Daoy (cell line): ENCODE measurements around the gene KCTD7. TPM values are rescaled to one million over a fixed set of nuclear protein-coding genes. Genes with fewer than 3 reads are reported as not detected.
"Not testable (repeated sequence)": the region's sequence is repeated elsewhere in the genome, so short reads cannot be mapped to it uniquely, and the experiment has no call there.

Experiments
- DNase-seq: peaks from one replicate; pipeline ENCODE4 v3.0.0-alpha.2; 2015; ENCODE audit warnings: low read depth
- total RNA-seq: library from RNA; depleted of rRNA; stranded (reverse); fragments of >200 nt; shearing (Covaris generic); gene quantifications from 2 replicates; pipeline ENCODE4 v1.2.3, GENCODE V29; 2014; rRNA removed

Gene KCTD7
- 9.0 and 10.7 TPM in 2 replicates for total RNA-seq

DNA sequence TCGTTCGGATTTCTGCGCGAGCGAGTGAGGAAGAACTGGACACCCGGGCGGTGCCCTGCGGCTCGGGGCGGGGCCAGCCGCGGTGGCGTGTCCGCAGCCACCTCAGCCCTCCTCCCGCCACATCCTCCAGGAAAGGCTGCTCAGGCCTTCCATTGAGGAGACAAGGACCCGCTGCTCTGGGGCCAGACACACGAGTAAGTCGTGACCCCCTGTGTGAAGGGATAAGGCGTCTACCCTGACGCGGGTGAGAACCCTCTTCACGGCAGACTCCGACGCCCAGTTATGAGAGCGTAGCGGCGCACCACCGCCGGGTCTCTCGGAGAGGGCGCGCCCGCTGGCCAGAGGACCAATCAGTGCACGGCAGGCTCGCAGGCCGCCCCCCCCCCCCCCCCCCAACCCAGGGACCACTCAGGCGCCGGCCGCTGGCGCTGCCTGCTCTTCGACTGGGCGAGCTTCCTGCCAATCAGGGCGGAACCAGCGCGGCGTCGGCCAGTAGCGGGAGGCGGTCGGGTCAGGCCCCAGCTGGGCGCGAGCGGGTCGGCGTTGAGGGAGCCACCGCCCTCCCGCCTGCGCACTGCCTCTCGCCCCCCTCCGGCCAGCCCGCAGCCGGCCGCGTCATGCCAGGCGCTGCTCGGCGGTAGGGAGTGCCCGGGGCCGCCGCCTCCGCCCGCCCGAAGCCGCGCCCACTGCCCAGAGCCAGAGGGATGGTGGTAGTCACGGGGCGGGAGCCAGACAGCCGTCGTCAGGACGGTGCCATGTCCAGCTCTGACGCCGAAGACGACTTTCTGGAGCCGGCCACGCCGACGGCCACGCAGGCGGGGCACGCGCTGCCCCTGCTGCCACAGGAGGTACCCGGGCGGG, at the start of gene KCTD7:
Gene KCTD7 (plus strand): TSS at position 521 of the 861 bp plus-strand sequence. CDS start 184 bp downstream, at position 705.
- DNase-seq: peak; percentile 100

DNA sequence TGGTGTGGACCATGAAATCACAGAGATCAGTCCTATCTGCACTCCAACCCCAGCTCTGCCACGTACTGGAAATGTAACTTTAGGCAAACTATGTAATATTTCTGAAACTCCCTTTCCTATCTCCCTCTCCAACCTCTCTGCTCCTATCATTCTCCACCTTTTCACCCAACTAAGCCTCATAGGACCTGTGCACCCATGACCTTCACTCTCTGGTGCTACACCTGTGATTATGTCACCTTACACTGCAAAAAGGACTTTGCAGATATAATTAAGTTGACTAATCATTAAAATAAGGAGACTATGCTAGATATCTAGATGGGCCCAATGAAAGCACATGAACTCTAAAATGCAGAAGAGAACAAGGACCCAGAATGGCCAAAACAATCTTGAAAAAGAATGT, 48.3 kb upstream of the KCTD7 start:
- DNase-seq: not testable (repeated sequence)

DNA sequence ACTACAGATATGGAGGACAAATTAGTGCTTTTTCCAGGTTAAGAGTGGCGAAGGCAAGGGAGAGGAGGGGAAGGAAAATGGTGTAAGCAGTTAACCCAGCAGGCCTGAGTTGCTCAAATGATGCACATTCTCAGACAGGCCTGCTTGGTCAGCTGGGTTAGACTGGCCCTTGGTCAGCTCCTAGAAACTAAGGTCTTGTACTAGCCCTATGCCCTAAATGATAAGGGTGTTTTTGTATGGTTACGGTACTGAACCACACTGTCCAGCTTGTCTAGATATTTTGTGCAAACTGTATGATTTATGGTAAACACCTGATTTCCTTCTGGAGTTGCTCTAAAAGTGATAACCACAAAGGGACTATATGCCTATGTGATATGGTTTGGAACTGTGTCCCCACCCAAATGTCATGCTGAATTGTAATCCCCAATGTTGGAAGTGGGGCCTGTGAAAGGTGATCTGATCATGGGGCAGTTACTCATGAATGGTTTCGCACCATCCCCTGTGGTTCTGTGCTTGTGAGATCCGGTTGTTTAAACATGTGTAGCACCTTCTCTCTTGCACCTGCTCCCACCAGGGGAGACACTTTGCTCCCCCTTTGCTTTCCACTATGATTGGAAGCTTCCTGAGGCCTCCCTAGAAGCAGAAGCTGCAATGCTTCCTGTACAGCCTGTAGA, 45.7 kb upstream of the KCTD7 start:
- not testable (repeated sequence) for DNase-seq

DNA sequence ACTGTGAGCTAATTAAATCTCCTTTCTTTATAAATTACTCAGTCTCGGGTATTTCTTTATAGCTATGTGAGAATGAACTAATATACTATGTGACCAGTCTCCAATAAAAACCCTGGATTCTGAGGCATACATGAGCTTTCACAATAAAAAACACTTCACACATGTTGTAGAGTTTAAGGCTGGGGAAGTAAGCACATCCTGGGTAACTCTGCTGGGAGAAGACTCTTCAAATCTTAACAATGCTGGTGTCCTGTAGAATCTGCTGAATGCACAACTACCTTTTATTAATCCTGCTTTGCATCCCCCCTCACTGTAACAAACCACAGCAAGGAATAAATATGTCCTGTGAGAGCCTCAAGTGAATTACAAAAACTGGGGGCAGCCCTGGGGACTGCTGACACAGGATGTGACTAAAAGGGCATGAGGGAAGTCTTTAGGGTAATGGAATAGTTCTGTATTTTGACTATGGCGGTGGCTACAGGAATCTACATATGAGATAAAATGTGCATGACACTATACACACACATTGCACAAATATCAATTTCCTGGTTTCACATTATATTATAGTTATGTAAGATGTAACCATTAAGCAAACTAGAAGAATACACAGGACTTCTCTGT, 45.1 kb upstream of the KCTD7 start:
- DNase-seq: no peak

DNA sequence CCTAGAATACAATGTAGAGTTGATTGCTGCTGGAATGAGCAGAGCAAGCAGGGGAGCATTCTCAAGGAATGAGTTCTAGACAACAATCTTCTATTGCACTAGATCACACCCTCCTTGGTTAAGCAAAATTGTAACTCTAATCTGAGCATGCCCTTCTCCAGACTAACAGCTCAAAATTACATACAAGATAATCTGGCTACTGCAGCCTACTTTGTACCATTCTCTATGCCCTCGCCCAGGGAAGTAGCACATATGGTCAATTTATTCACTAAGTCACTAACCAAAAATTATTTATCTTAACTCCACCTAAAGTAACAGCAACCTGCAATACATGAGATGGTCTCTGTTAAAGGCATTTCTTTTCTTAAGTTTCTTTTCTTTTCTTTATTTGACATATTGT, 42.5 kb upstream of the KCTD7 start:
- DNase-seq: no peak

DNA sequence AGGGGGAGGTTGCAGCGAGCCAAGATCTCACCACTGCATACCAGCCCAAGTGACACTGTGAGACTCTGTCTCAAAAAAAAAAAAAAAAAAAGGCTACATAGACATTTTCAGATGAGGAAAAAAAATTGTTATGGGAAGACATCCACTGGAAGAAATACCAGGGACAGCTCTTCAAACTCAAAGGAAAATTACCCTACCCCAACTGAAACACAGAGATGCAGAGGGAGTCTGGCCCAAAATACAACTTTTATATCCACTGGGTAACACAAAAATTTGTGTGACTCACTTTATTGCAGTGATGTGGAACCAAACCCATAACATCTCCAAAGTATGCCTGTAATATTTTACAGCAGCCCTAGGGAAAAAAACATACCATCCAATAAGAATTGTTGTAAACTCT, 40.5 kb upstream of the KCTD7 start:
- not testable (repeated sequence) for DNase-seq

DNA sequence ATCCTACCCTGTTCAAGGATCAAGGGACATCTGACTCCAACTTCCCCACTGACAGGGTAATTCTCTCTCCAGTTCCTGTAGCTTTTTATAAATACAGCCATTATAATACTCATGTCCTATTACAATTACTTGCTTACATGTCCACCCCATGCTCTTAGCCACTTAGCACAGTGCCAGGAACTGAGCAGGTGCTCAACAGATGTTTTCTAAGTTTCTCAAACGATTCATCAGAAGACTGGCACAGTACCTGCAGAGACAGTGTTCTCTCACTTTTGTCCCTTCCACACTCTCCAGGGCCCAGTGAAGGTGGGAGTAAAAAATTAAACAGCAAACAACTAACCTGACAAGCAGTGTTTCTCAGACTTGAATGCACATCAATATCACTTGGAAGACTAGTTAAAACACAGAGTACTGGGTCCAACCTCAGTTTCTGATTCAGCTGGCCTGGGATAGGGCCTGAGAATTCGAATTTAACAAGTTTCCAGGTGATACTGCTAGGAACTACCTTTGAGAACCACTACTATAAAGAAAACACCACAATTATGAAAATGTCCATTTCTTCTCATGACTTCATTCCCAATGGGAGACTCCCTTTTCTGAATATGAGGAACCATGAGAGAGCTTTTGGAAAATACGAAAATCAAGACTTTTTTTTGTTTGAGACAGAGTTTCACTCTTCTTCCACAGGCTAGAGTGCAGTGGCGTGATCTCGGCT, 39.7 kb upstream of the KCTD7 start:
- not testable (repeated sequence) for DNase-seq

DNA sequence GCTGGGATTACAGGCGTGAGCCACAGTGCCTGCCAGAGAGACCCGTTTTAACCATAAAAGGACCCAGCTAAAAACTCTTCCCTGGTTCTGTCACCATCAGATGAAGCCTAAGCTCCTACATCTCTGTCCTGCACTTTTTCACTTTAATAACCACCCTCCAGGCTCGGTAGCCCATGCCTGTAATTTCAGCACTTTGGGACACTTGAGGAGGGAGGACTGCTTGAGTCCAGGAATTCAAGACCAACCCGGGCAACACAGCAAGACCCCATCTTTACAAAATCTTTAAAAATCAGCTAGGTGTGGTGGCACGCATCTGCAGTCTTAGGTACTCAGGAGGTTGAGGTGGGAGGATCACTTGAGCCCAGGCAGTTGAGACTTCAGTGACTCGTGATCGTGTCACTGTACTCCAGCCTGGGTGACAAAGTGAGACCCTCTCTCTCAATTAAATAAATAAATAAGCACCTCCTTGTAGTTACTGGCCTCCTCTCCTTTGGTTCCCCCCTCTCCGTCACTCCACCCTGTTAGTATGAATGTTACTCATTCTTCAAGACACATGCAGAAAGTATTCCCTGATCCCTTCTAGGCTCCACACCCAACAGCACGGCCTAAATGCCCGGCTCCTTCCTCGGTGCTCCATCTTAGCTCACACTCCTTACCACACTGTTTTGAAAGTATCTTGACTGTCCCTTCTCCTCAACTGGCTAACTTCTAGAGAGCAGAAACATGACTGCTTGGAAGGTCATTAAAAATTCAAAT, 38.2 kb upstream of the KCTD7 start:
- peak; percentile 52 for DNase-seq

DNA sequence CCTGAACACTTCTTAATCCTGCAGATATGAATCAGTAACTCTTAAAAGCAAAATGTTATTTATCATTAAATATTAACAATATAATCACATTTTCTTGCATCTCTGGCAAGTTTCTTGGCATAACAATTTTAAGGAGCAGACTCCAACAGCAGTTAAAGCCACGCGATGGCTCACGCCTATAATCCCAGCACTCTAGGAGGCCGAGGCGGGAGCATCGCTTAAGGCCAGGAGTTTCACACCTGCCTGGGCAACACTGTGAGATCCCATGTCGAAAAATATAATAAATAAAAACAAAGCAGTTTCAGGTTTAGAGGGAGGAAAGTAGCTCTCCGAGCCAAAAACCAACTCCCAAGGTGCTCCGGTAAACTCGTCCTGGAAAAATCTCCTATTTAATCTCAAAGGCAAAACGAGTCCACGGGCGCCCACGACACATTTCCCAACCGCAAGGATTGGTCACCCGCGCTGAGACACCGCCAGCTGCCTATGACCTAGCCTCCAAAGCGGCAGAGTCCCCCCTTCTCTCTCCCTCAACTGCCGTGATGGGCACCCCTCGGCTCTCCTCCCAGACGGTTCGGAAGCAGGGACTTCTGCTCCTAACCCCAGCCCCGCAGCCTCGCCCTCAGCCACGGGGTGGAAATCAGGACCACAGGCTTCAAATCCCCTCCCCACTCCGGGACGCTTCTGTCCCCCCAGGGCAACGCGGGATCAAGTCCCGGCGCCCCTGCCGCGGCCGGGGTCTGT, 37.5 kb upstream of the KCTD7 start:
- peak; percentile 32 for DNase-seq

DNA sequence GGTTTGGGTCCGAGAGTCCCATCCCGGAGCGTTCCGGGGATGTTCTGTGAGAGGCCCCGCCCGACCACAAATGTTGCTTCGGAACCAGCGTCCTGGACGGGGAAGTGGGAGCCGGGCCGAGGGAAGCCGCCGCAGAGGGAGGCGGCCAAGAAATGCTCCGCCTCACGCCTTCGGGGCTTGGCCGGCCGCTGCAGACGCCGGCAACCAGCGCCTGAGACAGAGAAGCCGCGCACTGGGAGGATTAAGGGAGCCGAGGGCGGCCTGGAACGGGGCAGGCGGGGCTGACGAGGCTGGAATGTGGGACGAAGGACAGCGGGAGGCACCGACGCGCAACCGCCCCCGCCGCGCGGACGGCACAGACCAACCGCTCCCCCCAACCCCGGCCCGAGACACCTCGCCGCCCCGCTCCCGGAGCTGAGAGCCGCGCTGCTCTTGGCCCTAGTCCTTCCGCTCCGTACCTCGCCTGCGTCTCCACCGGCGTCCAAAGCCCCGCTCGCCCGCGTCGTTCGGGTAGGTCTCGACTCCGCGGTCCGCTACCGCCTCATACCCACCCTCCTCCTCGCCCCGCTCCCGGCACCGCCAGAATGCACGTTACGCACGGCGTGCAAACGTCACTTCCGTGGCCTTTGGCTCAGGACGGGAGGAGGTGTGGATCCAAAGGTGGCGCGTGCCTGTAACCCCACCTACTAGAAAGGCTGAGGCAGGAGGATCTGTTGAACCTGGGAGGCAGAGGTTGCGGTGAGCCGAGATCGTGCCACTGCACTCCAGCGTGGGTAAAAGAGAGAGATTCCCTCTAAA, 36.7 kb upstream of the KCTD7 start:
- DNase-seq: peak; percentile 99

DNA sequence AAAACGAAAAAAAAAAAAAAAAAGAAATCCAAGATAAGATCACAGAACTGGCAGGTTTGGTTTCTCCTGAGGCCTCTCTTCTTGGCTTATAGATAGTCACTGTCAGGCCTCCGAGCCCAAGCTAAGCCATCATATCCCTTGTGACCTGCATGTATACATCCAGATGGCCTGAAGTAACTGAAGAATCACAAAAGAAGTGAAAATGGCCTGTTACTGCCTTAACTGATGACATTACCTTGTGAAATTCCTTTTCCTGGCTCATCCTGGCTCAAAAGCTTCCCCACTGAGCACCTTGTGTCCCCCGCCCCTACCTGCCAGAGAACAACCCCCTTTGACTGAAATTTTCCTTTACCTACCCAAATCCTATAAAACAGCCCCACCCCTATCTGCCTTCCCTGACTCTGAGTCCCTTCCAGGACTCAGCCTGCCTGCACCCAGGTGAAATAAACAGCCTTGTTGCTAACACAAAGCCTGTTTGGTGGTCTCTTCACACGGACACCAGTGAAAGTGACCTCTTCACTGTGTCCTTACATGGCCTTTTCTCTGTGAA, 36.0 kb upstream of the KCTD7 start:
- DNase-seq: not testable (repeated sequence)

DNA sequence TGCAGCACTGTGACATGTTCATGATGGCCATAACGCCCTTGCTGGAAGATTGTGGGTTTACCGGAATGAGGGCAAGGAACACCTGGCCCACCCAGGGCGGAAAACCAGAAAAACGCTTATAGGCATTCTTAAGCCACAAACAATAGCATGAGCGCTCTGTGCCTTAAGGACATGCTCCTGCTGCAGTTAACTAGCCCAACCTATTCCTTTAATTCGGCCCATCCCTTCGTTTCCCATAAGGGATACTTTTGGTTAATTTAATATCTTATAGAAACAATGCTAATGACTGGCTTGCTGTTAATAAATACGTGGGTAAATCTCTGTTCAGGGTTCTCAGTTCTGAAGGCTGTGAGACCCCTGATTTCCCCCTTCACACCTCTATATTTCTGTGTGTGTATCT, 34.6 kb upstream of the KCTD7 start:
- not testable (repeated sequence) for DNase-seq

DNA sequence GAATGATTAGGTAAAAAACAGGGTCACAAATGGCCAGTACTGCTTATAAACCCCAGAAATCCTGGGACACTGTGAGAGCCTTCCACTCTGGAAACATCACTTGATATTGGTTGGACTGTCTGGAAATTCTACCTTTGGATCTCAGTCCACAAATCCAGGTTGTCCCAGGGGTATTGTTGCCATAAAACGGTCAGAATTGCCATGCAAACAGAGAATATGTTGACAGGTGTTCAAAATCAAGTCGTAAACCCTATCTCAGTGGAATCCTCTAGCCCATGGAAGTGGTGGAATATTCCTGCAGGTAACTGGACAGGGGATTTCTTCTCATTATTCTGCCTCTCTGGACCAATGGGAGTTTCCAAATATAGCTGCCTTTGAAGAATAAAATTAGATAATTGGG, 31.2 kb upstream of the KCTD7 start:
- no peak for DNase-seq

DNA sequence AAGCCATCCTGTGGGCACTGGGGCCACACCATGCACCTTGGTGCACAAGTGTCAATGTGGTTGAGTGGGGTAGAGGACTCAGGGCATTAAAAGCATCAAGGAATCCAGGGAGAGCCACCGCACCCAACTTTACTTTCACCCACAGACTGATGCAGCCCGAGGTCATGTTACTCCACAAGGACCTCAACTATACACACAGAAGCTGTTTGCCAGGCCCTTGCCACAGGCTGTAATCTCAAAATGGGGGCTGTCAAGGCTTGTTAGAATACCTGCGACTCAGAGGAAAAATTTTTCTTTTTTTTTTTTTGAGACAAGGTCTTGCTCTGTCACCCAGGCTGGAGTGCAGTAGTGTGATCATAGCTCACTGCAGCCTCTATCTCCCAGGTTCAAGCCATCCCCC, 26.5 kb upstream of the KCTD7 start:
- DNase-seq: no peak

DNA sequence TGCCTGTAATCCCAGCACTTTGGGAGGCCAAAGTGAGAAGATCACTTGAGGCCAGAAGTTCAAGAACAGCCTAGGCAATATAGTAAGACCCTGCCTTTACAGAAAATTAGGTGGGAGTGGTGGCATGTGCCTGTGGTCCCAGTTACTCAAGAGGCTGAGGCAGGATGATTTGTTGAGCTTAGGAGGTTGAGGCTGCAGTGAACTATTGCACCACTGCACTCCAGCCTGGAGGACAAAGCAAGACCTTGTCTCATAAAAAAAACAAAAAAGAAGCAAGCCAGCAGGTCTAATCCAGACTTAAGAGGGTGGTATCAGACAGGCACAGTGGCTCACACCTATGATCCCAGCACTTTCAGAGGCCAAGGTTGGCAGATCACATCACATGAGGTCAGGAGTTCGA, 24.5 kb upstream of the KCTD7 start:
- DNase-seq: no peak

DNA sequence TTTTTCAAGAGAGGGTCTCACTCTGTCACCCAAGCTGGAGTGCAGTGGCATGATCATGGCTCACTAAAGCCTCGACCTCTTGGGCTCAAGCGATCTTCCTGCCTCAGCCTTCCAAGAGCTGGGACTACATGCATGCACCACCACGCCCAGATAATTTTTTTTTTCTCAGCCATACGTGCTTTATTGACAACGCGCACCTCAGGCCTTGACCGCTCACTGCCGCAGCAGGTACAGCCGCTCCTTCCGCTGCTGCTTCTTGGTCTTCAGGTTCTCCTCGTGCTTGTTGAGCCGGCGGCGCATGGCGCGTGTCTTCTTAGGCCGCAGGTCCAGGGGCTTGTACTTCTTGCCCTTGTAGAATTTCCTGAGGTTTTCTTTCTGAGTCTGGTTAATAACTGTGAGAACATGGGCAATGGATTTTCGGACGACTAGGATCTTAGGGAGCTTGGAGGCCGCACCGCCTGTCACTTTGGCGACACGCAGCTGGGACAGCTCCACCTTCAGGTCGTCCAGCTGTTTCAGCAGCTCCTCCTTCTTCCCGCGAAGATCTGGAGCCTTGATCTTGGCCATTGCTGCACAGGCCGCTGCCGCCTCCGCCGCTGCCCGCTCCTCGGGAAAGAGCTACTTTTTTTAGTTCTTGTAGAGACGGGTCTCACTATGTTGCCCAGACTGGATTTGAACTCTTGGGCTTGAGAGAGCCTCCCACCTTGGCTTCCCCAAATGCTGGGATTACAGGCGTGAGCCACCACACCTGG, 22.0 kb upstream of the KCTD7 start:
- not testable (repeated sequence) for DNase-seq

DNA sequence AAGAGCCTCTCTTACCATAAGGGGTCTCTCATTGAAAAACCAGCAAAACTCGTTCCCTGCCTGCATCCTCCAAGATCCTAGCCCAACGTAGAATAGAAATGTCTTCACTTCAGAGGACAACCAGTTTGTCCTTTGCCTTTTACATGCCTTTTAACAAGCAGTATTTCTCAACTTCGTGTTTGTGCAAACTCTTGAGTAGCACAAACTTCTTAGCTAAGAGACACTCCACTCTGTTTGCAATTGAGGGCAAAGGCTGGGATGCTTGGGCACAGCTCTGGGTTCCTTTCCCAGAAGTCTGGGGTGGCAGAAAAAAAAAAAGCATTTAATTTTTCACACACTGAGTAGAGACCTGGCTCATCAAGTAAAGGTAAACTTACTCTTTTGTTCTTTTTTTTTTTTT, 19.5 kb upstream of the KCTD7 start:
- no peak for DNase-seq

DNA sequence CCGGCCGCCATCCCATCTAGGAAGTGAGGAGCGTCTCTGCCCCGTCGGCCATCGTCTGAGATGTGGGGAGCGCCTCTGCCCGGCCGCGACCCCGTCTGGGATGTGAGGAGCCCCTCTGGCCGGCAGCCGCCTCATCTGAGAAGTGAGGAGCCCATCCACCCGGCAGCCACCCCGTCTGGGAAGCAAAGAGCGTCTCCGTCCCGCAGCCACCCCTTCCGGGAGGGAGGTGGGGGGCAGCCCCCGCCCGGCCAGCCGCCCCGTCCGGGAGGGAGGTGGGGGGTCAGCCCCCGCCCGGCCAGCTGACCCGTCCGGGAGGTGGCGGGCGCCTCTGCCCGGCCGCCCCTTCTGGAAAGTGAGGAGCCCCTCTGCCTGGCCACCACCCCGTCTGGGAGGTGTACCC, 14.1 kb upstream of the KCTD7 start:
- DNase-seq: not testable (repeated sequence)

DNA sequence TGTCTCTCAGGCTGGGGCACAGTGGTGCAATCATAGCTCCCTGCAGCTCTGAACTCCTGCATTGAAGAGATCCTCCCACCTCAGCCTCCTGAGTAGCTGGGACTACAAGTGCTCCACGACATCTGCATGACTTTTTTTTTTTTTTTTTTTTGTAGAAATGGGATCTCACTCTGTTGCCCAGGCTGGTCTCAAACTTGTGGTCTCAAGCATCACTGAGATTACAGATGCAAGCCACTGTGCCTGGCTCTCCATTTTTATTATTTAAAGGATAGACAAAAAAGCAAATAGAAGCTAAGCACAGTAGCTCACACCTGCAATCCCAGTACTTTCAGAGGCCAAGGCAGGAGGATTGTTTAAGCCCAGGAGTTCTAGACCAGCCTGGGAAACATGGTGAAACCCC, 13.0 kb upstream of the KCTD7 start:
- no peak for DNase-seq
